SK-N-SH (cell line): ENCODE data around the gene SENP1.

Experiments
- FOSL2 ChIP-seq: IDR thresholded peaks from 2 replicates; pipeline ENCODE4 v1.4.0; 2012; ENCODE audit warnings: low read depth, mild to moderate bottlenecking, moderate library complexity, borderline replicate concordance
- MAX ChIP-seq: IDR thresholded peaks from 2 replicates; pipeline ENCODE4 v1.4.0; 2012; ENCODE audit warnings: low read depth
- POLR2AphosphoS5 ChIP-seq: IDR thresholded peaks from 2 replicates; pipeline ENCODE4 v1.6.1; 2012; ENCODE audit warnings: low read depth, low read length
- YY1 ChIP-seq: IDR thresholded peaks from 2 replicates; pipeline ENCODE4 v1.4.0; 2012; ENCODE audit warnings: low read depth, mild to moderate bottlenecking

- TF ChIP-seq POLR2AphosphoS5: no peak
- no peak for TF ChIP-seq YY1
- TF ChIP-seq FOSL2: no peak
- 0 out of 2 replicates have a peak, but pooled peaks have one; percentile 22 for TF ChIP-seq MAX
Observed at GRCh38 chr12:48002773-48003218, 103.1 kb downstream of the SENP1 start.
